Testis (tissue), 2 donors: ENCODE measurements around the gene PLAGL1.

Source experiments
- CTCF ChIP-seq, 3 experiments: fragments of 450-650 bp in 2 of 3; fragments of 200-600 bp in 1 of 3; sonication (generic) in 1 of 3; IDR thresholded peaks; one replicate each; pipeline ENCODE4 v1.5.1; 2016 to 2019; ENCODE audit warnings: antibody characterized with exemption in 3 of 3, mild to moderate bottlenecking in 2 of 3, moderate library complexity in 1 of 3
- POLR2A ChIP-seq: fragments of 450-650 bp; IDR thresholded peaks from one replicate; pipeline ENCODE4 v1.6.1; 2017; ENCODE audit warnings: antibody characterized with exemption, mild to moderate bottlenecking, moderate library complexity

- TF ChIP-seq CTCF (IDR thresholded peaks at IDR 0.05) (no peak), POLR2A (no peak)
These were observed 15.8 kb downstream of the PLAGL1 start for GRCh38 chr6:143992285-143992684.
